ENCODE measurements around the gene LIF.
"Not testable (repeated sequence)": the region's sequence is repeated elsewhere in the genome, so short reads cannot be mapped to it uniquely, and the experiment has no call there.

Gene LIF

GRCh38 chr22:30241576-30242371 lies 4.8 kb downstream of the LIF start:
- DNase-seq, result peak; percentile 36 to 50

GRCh38 chr22:30240541-30241417 lies 5.8 kb downstream of the LIF start:
- peak; percentile 33 to 52 for DNase-seq

GRCh38 chr22:30239488-30240405 lies 6.8 kb downstream of the LIF start:
- peak; percentile 41 to 60 for DNase-seq

- peak; percentile 43 to 47 for DNase-seq
These were observed 7.7 kb downstream of the LIF start for GRCh38 chr22:30238661-30239487.

GRCh38 chr22:30238136-30238535 lies 8.4 kb downstream of the LIF start:
- DNase-seq, result no peak

- DNase-seq, result no peak
These were observed 9.7 kb downstream of the LIF start for GRCh38 chr22:30236875-30237274.

GRCh38 chr22:30235687-30236170 lies 10.8 kb downstream of the LIF start:
- no peak for DNase-seq

GRCh38 chr22:30234786-30235470 lies 11.6 kb downstream of the LIF start:
- no peak for DNase-seq

- DNase-seq, result not testable (repeated sequence)
These were observed 12.2 kb downstream of the LIF start for GRCh38 chr22:30234325-30234724.

GRCh38 chr22:30233582-30233981 lies 13.0 kb downstream of the LIF start:
- DNase-seq, result no peak

GRCh38 chr22:30232716-30233218 lies 13.8 kb downstream of the LIF start:
- DNase-seq, result no peak

GRCh38 chr22:30230787-30231461 lies 15.6 kb downstream of the LIF start:
- DNase-seq, result no peak

- no peak for DNase-seq
These were observed 16.2 kb downstream of the LIF start for GRCh38 chr22:30230330-30230729.

- no peak for DNase-seq
These were observed 17.8 kb downstream of the LIF start for GRCh38 chr22:30228509-30229359.

GRCh38 chr22:30227438-30228228 lies 18.9 kb downstream of the LIF start:
- no peak for DNase-seq

GRCh38 chr22:30226192-30226832 lies 20.2 kb downstream of the LIF start:
- no peak for DNase-seq

GRCh38 chr22:30225220-30225927 lies 21.2 kb downstream of the LIF start:
- no peak for DNase-seq

Data from activated CD4-positive, alpha-beta T cell treated with anti-CD3 and anti-CD28 coated beads, Interleukin-2, amount 50 U/mL, for 48 hours (primary cell).